GM19397 (cell line): ENCODE data around the gene ENTHD1.
"Not testable (repeated sequence)": the region's sequence is repeated elsewhere in the genome, so short reads cannot be mapped to it uniquely, and the experiment has no call there.

Experiments used
- ATAC-seq: cut with Tn5 transposase; IDR thresholded peaks from one replicate; pipeline ENCODE4 v1.9.1; 2021; ENCODE audit warnings: mild to moderate bottlenecking, moderate library complexity; ENCODE audit not compliant: unreplicated experiment

Gene ENTHD1

GRCh38 chr22:39925909-39926679 is 32.5 kb upstream of the ENTHD1 start:
- ATAC-seq, result no peak

- no peak for ATAC-seq
Measured at GRCh38 chr22:39925273-39925672, 31.7 kb upstream of the ENTHD1 start.

- ATAC-seq, result no peak
Measured at GRCh38 chr22:39924286-39924685, 30.7 kb upstream of the ENTHD1 start.

GRCh38 chr22:39923696-39924095 is 30.1 kb upstream of the ENTHD1 start:
- no peak for ATAC-seq

- ATAC-seq, result no peak
Measured at GRCh38 chr22:39920134-39920743, 26.7 kb upstream of the ENTHD1 start.

- no peak for ATAC-seq
Measured at GRCh38 chr22:39917776-39918495, 24.4 kb upstream of the ENTHD1 start.

GRCh38 chr22:39917197-39917643 is 23.7 kb upstream of the ENTHD1 start:
- ATAC-seq, result no peak

GRCh38 chr22:39916496-39916895 is 22.9 kb upstream of the ENTHD1 start:
- ATAC-seq, result no peak

GRCh38 chr22:39915295-39915726 is 21.8 kb upstream of the ENTHD1 start:
- no peak for ATAC-seq

- ATAC-seq, result no peak
Measured at GRCh38 chr22:39914584-39914983, 21.0 kb upstream of the ENTHD1 start.

GRCh38 chr22:39913886-39914285 is 20.3 kb upstream of the ENTHD1 start:
- ATAC-seq, result no peak

GRCh38 chr22:39913321-39913720 is 19.8 kb upstream of the ENTHD1 start:
- ATAC-seq, result no peak

- ATAC-seq, result no peak
Measured at GRCh38 chr22:39910876-39911613, 17.5 kb upstream of the ENTHD1 start.

- no peak for ATAC-seq
Measured at GRCh38 chr22:39908737-39909136, 15.2 kb upstream of the ENTHD1 start.

GRCh38 chr22:39908136-39908535 is 14.6 kb upstream of the ENTHD1 start:
- ATAC-seq, result no peak

- no peak for ATAC-seq
Measured at GRCh38 chr22:39907605-39908097, 14.1 kb upstream of the ENTHD1 start.

- no peak for ATAC-seq
Measured at GRCh38 chr22:39907047-39907446, 13.5 kb upstream of the ENTHD1 start.

GRCh38 chr22:39906207-39906606 is 12.6 kb upstream of the ENTHD1 start:
- no peak for ATAC-seq

GRCh38 chr22:39905687-39906086 is 12.1 kb upstream of the ENTHD1 start:
- ATAC-seq, result no peak

GRCh38 chr22:39904862-39905261 is 11.3 kb upstream of the ENTHD1 start:
- no peak for ATAC-seq

- ATAC-seq, result not testable (repeated sequence)
Measured at GRCh38 chr22:39904024-39904423, 10.5 kb upstream of the ENTHD1 start.
